ELF-1 (cell line): ENCODE results near the gene TMEM208.

Experiments
- DNase-seq: peaks from one replicate; pipeline ENCODE4 v3.0.0-alpha.2; 2016; ENCODE audit warnings: low read depth, low spot score

The TMEM208 gene

DNA sequence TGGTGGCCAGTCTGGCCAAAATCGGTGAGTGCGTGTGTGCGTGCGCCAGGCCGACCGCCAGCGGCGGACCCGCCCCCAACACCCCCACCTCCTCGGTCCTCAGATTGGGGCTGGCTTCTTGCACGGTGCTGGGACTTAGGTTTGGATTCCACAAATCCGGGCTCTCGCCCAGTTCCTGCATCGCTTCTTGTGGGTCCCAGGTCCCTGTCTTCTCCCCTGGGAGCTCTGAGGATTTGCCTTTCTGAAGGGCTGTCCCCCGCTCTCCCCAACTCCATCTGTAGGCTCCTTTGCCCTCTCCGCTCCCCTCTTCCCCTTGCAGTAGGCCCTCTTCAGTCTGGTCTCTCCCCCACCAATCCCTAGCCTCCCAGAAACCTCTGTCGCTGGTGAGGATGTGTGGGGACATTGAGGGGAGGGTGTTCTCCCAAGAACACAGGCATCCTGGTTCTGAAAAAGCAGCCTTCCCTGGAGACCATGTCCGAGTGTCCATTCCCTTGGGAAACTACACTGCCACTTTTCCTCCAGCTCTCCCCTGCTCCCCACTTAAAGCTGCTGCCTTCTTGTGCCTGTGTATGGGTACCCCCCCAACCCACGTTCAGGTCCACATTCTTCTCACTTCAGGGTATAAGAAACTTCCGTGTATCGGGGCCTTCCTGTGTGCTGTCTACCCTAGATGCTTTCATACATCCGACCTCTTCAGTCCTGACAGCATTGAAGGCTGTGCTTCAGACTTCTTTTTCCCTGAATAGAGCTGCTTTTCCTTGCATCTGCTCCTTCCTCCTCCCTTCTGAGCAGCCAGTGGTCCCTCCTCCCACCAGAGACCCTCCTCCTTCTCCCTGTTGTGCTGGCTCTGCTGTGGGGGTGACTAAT is 22.5 kb downstream of the TMEM208 start:
- no peak for DNase-seq

DNA sequence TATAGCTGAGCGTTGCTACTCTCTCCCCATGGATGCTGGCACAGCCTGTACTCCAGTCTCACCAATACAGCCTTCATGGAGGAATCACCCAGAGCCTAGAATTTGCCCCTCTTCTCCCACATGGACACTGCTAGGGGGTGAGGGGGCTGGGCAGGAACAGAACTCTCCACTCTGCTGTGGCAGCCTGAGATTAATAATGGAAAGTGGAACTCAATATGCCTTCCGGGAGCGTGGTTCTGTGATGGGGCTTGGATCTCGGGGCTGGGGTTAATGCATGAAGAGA is 23.1 kb downstream of the TMEM208 start:
- no peak for DNase-seq

DNA sequence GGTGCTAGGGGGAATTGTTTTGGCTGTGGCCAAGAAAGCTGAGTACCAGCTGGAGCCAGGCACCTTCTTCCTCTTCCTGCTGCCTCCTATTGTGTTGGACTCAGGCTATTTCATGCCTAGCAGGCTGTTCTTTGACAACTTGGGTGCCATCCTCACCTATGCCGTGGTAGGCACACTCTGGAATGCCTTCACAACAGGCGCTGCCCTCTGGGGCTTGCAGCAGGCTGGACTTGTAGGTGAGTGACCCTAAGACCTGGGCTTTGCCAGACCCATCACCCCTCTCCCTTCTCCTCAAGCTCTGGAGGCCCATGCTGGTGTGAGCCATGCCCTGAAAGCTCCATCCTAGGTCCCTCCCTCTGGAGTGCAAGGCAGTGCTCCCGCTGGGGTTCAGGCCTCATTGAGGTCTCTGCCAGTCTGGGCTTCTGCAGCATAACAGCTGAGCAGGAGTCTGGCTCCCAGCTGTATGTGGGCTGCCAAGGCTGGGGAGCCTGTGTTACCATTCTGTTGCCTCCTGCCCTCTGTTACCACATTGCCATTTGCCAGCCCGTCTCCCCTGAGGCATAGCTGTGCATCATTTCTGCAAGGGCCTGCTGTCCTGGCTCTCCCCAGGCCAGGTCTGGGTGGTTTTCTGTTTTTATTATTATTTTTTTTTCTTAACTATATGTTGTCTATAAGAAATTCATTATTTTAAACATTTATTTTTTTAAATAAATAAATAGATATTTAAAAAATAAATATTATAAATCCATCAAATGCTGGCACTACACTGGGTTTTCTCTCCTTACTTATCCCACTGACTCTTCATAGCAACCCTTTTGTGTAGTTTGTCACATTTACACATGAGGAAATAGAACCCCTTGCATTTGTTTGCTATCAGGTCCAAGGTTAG is 25.9 kb downstream of the TMEM208 start:
- no peak for DNase-seq

DNA sequence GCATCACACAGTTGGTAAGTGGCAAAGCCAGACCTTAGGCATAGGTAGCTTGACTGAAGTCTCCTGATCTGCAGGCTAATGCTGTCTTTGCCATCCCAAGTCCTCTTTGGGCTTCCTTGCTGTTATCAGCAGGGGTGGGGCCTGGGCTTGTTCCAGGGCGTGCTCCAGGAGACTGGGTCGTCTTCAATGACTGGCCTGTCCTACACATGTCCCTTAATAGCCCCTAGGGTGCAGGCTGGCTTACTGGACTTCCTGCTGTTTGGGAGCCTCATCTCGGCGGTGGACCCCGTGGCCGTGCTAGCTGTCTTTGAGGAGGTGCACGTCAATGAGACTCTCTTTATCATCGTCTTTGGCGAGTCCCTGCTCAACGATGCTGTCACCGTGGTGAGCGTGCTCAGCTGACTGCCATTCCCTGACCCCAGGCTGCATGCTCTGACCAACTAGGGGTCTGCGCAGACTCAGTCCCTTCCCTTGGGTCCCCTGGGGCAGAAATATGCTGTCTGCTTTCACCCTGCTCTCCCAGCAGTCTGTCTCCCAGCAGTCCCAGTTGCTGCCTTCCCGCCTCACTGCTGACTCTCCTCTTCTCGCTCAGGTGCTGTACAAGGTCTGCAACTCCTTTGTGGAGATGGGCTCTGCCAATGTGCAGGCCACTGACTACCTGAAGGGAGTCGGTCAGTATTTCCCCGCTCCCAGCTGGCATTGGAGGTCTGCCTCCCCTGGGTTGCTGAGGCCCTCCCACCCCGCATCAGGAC is 28.0 kb downstream of the TMEM208 start:
- no peak for DNase-seq

DNA sequence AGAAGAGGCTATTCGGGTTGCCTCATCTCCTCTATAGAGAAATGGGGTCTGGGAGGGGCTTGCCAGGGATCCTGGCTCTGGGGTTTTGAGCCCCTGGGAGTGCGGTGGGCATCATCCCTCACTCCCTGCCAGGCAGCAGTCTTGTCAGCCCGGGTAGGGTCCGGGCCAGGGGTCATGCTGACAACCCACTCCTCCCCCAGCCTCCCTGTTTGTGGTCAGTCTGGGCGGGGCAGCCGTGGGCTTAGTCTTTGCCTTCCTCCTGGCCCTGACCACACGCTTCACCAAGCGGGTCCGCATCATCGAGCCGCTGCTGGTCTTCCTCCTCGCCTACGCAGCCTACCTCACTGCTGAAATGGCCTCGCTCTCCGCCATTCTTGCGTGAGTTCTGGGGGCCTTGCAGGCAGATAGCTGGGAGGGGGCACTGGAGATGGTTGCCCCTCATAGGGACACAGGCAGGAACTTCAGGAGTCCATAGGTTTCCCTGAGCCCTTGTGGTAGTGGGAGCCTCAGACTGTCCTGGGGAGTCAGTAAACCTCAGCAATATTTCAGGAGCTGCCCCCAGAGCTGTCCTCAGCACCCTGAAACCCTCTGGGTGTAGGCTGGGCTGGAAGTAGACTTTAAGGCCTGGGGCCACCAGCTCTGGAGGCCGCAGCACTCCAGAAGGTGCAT is 28.8 kb downstream of the TMEM208 start:
- DNase-seq: no peak

DNA sequence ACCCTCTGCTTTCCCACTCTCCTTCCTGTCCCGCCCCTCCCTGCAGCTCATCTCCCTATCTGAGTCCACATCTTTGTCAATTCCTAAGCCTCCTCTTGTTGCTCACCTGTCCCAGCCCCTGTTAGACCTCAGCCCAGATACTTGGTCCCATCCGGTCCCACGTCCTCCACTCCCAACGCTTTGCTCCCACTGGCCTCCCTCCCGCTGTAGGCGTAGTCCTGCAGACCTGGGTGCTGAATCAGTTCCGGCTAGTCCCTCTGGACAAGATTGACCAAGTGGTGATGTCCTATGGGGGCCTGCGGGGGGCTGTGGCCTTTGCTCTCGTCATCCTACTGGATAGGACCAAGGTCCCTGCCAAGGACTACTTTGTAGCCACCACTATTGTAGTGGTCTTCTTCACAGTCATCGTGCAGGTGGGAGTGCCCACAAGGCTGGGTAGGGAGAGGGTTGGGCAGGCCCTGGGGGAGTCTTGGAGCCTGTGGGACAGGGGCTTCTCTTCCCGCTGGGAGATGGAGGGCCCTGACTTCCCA is 29.8 kb downstream of the TMEM208 start:
- no peak for DNase-seq

DNA sequence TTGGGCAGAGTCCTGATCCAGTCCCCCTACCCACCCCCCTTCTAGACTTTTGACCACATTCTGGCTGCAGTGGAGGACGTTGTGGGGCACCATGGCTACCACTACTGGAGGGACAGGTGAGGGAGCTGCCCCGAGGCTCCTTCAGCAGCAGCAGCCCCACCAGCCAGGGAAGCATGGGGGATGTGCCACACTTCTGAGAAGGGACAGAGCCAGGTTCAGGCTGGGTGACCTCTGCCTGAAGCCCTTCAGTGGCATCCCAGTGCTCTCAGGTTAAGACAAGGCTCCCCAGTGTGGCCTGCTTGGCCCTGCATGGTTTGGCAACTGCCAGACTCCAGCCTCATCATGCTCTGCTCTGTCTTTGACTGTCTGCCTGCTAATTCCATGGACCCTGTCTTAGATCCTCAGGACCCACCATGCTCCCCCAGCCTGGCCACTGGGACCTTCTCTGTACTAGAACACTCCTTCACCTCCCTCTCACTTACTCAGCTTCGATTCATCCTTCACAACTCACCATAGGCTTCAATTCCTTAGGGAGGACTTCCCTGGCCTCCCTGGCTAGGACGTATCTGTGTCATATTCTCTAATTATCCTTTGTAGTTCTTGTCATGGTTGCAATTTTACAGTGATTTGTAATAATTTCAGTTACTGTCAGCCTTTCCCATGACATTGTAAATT is 30.7 kb downstream of the TMEM208 start:
- no peak for DNase-seq

DNA sequence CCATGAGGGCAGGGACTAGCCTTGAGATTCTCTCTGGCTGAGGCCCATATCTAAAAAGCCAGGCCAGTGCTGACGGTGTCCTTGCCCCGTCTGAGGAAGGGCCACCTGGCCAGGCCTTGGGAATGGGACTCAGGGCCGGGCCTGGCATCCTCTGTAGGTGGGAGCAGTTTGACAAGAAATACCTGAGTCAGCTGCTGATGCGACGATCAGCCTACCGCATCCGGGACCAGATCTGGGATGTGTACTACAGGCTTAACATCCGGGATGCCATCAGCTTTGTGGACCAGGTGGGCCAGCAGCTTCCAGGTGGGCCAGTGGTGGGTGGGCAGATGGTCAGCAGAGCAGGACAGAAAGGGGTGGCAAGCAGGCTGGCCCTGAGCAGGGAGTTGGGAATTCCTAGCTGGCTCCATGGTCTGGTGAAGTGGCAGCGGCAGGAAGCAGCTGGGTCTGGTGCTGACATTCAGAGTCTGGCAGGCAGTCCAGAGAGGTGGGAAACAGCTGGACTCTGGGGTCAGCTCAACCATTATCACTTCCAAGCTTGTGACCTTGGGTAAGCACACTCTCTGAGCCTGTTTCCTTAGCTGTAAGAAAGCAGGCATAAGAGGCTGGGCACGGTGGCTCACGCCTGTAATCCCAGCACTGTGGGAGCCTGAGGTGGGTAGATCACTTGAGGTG is 31.4 kb downstream of the TMEM208 start:
- DNase-seq: no peak

DNA sequence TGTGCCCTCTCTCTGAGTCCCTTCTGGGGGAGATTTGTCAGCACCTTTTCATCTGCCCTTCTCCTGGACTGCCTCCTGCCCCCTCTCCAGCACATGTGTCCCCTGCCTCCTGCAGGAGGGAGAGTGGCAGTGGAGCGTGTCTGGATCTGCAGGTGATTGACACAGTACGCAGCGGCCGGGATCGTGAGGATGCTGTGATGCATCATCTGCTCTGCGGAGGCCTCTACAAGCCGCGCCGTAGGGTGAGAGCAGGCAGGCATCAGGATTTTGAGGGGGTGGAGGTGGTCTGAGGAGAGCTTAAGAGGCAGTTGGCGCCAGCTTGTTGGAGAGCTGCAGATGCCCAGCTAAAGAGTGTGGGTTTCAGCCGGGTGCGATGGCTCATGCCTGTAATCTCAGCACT is 32.8 kb downstream of the TMEM208 start:
- no peak for DNase-seq

DNA sequence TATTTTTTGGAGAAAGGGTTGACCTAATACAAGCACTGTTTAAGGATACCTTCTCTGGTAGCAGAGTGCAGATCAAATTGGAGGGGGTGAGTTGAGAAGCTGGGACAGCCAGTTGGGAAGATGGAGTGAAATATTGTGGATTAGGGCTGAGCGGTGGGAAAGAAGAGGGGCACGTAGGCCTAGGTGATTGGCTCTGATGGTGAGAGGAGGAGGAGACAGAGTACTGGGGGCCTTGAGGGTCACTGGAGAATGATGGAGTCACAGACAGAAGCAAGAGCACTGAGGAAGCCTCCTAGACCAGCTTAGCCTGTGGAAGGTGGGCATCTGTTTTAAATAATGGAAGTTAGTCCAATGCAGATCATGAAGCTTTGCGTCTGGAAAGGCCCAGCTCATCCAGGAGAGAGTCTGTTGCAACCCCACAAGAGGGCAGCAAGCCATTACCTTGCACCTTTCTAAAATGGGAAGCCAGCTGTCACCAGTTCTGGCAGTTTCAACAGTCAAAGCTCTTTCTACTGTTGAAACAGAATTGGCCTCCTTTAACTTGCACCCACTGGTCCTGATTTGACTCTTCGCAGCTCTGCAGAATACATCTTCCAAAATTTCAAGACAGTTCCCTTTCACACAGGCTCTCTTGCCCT is 33.6 kb downstream of the TMEM208 start:
- peak; percentile 70 for DNase-seq

DNA sequence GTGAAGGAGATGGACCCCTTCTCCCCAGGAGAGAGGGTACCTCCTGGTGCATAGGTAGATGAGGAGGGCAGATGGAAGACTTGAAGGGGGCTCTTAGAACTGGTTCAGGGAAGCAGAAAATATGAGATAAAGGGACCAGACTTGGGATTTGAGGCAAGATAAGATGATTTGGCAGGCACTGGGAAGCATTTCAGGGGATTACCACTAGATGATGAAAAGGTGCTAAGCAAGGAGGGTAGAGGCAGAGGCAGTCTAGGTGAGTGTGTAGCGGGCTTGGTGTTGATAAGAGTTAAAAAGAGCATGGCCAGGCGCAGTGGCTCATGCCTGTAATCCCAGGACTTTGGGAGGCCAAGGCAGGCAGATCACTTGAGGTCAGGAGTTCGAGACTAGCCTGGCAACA is 36.3 kb downstream of the TMEM208 start:
- peak; percentile 18 for DNase-seq

DNA sequence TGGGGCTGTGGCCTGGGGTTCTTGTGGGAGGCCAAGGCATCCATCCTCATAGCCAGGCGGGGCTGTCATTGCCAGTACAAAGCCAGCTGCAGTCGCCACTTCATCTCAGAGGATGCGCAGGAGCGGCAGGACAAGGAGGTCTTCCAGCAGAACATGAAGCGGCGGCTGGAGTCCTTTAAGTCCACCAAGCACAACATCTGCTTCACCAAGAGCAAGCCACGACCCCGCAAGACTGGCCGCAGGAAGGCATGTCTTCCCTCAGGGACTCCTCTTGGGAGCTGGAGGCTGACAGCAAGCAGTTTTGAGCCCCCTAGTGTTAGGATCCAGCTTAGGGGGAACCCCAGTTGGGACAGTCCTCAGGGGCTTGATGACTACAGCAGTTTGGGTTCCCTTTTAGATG is 37.3 kb downstream of the TMEM208 start:
- DNase-seq: no peak

DNA sequence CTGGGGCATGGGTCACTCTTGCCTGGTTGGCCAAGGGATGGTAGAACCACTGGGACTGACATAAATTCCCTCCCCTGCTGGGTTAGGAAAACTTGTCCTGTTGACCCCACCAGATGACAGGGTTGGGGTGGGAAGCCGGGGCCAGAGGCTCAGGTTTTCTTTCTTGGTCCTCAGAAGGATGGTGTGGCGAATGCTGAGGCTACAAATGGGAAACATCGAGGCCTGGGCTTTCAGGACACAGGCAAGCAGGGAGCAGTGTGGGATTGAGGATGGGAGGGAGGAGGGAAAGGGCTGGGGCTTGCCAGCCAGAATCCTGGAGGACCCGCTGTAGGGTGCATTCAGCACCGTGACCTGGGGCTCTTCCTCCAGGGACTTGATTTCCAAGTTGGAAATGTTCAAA is 37.9 kb downstream of the TMEM208 start:
- DNase-seq: no peak

DNA sequence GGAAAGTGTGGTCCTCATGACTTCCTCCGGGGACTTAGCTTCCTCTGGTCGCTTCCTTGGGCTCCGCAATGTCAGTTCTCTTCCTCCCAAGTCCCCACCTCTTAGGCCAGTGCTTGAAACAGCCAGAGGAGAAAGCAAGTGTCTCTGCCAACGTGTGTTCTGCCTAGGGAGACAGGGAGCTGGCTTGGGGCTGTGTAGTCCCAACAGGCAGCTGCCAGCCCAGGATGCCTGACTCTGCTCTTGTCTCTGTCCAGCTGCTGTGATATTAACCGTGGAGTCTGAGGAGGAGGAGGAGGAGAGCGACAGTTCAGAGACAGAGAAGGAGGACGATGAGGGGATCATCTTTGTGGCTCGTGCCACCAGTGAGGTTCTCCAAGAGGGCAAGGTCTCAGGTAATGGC is 38.9 kb downstream of the TMEM208 start:
- no peak for DNase-seq

DNA sequence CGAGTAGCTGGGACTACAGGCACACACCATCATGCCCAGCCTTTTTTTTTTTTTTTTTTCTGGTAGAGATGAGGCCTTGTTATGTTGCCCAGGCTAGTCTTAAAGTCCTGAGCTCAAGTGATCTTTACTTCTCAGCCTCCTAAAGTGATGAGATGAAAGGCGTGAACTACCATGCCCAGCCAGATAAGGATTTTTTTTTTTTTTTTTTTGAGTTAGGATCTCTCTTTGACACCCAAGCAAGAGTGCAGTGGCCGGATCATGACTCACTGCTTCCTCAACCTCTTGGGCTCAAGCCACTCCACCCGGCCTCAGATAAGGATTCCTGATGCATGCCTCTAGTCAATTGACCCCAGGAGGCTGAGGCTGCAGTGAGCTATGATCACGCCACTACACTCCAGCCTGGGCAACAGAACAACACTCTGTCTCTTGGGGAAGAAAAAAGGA is 41.2 kb downstream of the TMEM208 start:
- DNase-seq: peak; percentile 81

DNA sequence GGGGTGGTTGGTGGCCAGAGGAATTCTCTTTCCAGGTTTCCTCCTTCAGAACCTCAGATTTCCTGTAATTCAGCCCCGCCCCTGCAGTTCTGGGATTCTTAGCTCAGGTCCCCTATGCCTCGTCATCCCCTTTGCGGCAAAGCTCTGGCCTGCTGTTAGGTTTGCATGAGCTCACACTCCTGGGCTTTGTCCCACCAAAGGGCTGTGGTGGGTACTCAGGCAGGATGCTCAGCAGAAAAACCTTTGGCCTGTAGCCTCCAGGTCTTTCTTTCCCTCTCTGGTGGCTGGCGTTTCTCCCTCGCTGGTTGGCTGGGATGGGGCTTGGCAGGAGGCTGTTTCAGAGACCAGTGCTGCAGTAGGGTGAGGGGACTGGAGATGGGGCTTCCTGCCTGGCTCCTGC is 42.8 kb downstream of the TMEM208 start:
- DNase-seq: peak; percentile 65

DNA sequence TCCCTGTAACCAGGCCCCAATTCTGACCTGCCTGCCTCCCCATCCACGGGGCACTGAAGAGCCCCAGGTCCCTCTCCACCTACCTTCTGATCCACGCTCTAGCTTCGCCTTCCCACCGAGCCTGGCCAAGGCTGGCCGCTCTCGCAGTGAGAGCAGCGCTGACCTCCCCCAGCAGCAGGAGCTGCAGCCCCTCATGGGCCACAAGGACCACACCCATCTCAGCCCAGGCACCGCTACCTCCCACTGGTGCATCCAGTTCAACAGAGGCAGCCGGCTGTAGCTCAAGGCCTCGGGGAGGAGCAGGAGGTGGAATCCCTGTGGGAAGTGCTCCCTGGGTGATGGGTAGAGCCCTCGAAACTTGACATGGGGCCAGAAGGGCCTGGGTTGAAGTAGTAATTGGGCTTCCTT is 44.0 kb downstream of the TMEM208 start:
- DNase-seq: no peak

DNA sequence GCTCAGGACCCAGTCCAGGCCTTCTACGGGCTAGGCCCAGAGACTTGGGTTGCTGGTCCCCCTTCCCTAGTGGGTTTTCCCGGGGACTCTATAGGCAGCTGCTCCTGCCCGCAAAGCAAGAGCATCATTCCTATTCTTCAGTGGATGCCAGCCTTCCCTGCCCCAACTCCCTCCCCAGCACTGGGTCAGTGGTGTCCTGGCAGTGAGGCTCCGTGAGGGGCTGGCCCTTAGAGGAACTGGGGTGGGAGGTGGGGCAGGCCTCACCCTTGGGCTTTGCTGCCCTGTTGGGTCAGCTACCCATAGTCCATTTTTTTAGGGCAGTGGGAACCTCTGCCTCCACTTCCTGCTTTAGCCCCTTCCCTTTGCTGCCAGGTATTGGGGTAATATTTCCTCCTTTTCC is 44.5 kb downstream of the TMEM208 start:
- DNase-seq: no peak

DNA sequence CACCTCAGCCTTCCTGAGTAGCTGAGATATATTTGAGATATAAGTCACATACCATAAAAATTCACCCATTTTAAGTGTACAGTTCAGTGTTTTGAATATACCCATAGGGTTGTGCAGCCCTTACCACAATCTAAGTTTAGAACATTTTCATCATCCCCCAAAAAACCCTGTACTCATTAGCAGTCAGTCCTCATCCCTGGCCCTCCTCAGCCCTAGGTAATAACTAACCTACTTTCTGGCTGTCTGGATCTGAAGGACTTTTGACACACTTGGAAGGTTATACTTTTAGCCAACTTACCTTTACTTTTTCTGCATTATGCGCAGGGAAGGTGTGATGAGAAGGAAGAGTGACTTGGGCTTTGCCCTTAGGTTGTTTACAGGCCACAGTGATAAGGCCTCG is 48.4 kb downstream of the TMEM208 start:
- DNase-seq: no peak
